Measurements from ENCODE around the gene DROSHA. TPM values are rescaled to one million over a fixed set of nuclear protein-coding genes. Genes with fewer than 3 reads are reported as not detected.

DROSHA gene
- total RNA-seq, 1 experiment from 2014 or later, result 73.5 TPM

GRCh38 chr5:31383734-31384133 lies 148.2 kb downstream of the DROSHA start:
- H3K9me2 ChIP-seq (ENCODE audit: insufficient read depth), result no peaks in the 10 kb centered on the region
- no peak overlapping the region for H3K4me2 ChIP-seq (ENCODE audit: low read length)
- no peaks in the 10 kb centered on the region for H3K4me1 ChIP-seq (ENCODE audit: control insufficient read depth in 1 of 2, insufficient read depth in 2 of 2, low read length in 2 of 2)
- BruUV-seq (replicated peaks), result no TSS peak
- no peaks in the 10 kb centered on the region for H3K9me3 ChIP-seq (ENCODE audit: control insufficient read depth in 1 of 2, insufficient read depth in 1 of 2, low read depth in 1 of 2, low read length in 2 of 2)
- no peak for ATAC-seq
- intact Hi-C loops (cut with micrococcal nuclease), result no loop called here
- H4K20me1 ChIP-seq (ENCODE audit: insufficient read depth), result no peaks in the 10 kb centered on the region
- no peak overlapping the region for H3K4me3 ChIP-seq (replicated peaks in 1 of 2; ENCODE audit: low read depth in 1 of 2, low read length in 2 of 2)
- H3K36me3 ChIP-seq (ENCODE audit: control insufficient read depth in 1 of 2, insufficient read depth in 2 of 2, low read length in 2 of 2), result no peaks in the 10 kb centered on the region
- H3K9ac ChIP-seq (ENCODE audit: low read length), result no peak overlapping the region
- no peak for TF ChIP-seq MAX (IDR thresholded peaks at IDR 0.05)
- no peak for TF ChIP-seq CEBPB (IDR thresholded peaks at IDR 0.05; ENCODE audit: low read depth)
- no peak for TF ChIP-seq POLR2A (IDR thresholded peaks at IDR 0.05; ENCODE audit: borderline replicate concordance, extremely low read depth, insufficient read depth, insufficient read length)
- no peak for TF ChIP-seq EGR1 (IDR thresholded peaks at IDR 0.05; ENCODE audit: low read depth)
- TF ChIP-seq YY1 (IDR thresholded peaks at IDR 0.05; ENCODE audit: extremely low read depth, insufficient replicate concordance, low read depth, low read length), result no peak
- no peak for TF ChIP-seq SIN3A (IDR thresholded peaks at IDR 0.05; ENCODE audit: low read depth)
- TF ChIP-seq ZBTB33 (IDR thresholded peaks at IDR 0.05; ENCODE audit: extremely low read depth, insufficient replicate concordance, low read length), result no peak
- no peak for TF ChIP-seq JUND (IDR thresholded peaks at IDR 0.05)
- no peak for TF ChIP-seq ELF1 (IDR thresholded peaks at IDR 0.05; ENCODE audit: borderline replicate concordance, low read depth)
- TF ChIP-seq TCF7L2 (IDR thresholded peaks at IDR 0.05; ENCODE audit: borderline replicate concordance, extremely low read depth, insufficient read depth, insufficient read length), result no peak
- TF ChIP-seq ATF3 (IDR thresholded peaks at IDR 0.05), result no peak
- no peak for TF ChIP-seq ZFX (IDR thresholded peaks at IDR 0.05)
- no peak for TF ChIP-seq RAD21 (IDR thresholded peaks at IDR 0.05; ENCODE audit: low read depth)
- TF ChIP-seq SRF (IDR thresholded peaks at IDR 0.05; ENCODE audit: low read depth), result no peak
- TF ChIP-seq EZH2phosphoT487 (IDR thresholded peaks at IDR 0.05; ENCODE audit: borderline replicate concordance), result no peak
- no peak for TF ChIP-seq SP1 (IDR thresholded peaks at IDR 0.05; ENCODE audit: low read depth)
- ChIA-PET RAD21 (ENCODE audit: low non-redundant PET in 1 of 2, low total read pairs in 2 of 2, uncharacterized antibody in 2 of 2, unreplicated experiment in 2 of 2) (no interaction called here), CTCF (no interaction called here), POLR2A (no interaction called here)
- no peak overlapping the region for H3K27ac ChIP-seq (ENCODE audit: low read depth, low read length)
- DNase-seq (ENCODE audit: low read depth, low spot score), result no peak
- H3K27me3 ChIP-seq (ENCODE audit: insufficient read depth, low read length), result peaks cover 4% of the 10 kb centered on the region; the same call in 1 of the 2 replicates
- no peaks in the 10 kb centered on the region for H3K79me2 ChIP-seq (ENCODE audit: insufficient read depth, low read length)
- H2AFZ ChIP-seq (ENCODE audit: low read depth, low read length, poor library complexity, severe bottlenecking), result no peak overlapping the region
